Middle frontal gyrus (tissue), 1 donor: Measurements from ENCODE around the gene CAMK2G.
"Not testable (repeated sequence)": the region's sequence is repeated elsewhere in the genome, so short reads cannot be mapped to it uniquely, and the experiment has no call there.

ENCODE experiments used
- DNase-seq: peaks from one replicate; pipeline ENCODE4 v3.0.0-alpha.2; 2015; ENCODE audit warnings: low spot score; ENCODE audit errors: extremely low spot score

Gene CAMK2G

GRCh38 chr10:73840403-73841060 is 33.8 kb downstream of the CAMK2G start:
- DNase-seq = no peak

- DNase-seq = no peak
Measured at GRCh38 chr10:73840056-73840402, 34.3 kb downstream of the CAMK2G start.

- DNase-seq = no peak
Measured at GRCh38 chr10:73839276-73839966, 34.9 kb downstream of the CAMK2G start.

GRCh38 chr10:73838827-73839226 is 35.5 kb downstream of the CAMK2G start:
- no peak for DNase-seq

GRCh38 chr10:73838008-73838567 is 36.3 kb downstream of the CAMK2G start:
- DNase-seq = no peak

GRCh38 chr10:73837072-73837471 is 37.3 kb downstream of the CAMK2G start:
- no peak for DNase-seq

- no peak for DNase-seq
Measured at GRCh38 chr10:73836427-73836980, 37.9 kb downstream of the CAMK2G start.

GRCh38 chr10:73829090-73829489 is 45.3 kb downstream of the CAMK2G start:
- DNase-seq = not testable (repeated sequence)

- DNase-seq = no peak
Measured at GRCh38 chr10:73828161-73828560, 46.2 kb downstream of the CAMK2G start.

GRCh38 chr10:73827346-73828089 is 46.8 kb downstream of the CAMK2G start:
- DNase-seq = no peak

GRCh38 chr10:73824146-73824725 is 50.1 kb downstream of the CAMK2G start:
- no peak for DNase-seq

- no peak for DNase-seq
Measured at GRCh38 chr10:73823391-73823790, 51.0 kb downstream of the CAMK2G start.

- DNase-seq = no peak
Measured at GRCh38 chr10:73819513-73820093, 54.8 kb downstream of the CAMK2G start.

GRCh38 chr10:73819081-73819480 is 55.3 kb downstream of the CAMK2G start:
- no peak for DNase-seq

GRCh38 chr10:73818402-73818801 is 56.0 kb downstream of the CAMK2G start:
- DNase-seq = no peak

- DNase-seq = no peak
Measured at GRCh38 chr10:73817826-73818225, 56.5 kb downstream of the CAMK2G start.

- DNase-seq = no peak
Measured at GRCh38 chr10:73816917-73817729, 57.2 kb downstream of the CAMK2G start.

GRCh38 chr10:73815719-73816030 is 58.7 kb downstream of the CAMK2G start:
- DNase-seq = no peak

- no peak for DNase-seq
Measured at GRCh38 chr10:73814896-73815718, 59.2 kb downstream of the CAMK2G start.
